HG02763 (cell line): ENCODE measurements around the gene BATF.

ENCODE experiments used
- ATAC-seq: cut with Tn5 transposase; IDR thresholded peaks from one replicate; pipeline ENCODE4 v1.9.1; 2021; ENCODE audit warnings: mild to moderate bottlenecking, moderate library complexity; ENCODE audit not compliant: unreplicated experiment

The BATF gene

GRCh38 chr14:75559451-75560222, 37.4 kb downstream of the BATF start:
- ATAC-seq, result no peak

- ATAC-seq, result no peak
Observed at GRCh38 chr14:75561013-75561432, 38.8 kb downstream of the BATF start.

DNA sequence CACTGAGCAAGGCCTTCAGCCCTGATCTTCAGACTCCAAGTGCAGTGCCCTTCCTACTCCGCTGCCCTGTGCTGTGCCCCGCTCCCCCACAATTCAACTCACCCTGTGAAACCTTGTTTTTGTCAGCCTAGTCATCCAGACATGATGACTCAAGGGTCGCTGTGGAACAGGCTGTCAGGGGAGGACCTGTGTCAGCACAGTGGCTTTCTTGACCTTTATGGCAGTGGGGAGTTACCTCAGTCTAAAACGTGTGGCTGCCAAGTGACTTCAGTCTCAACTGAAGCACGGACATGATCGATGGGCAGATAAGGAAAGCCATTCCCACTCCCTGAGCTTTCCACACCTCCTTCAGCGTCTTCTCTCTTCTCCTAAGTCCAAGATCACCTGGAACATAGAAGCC, 39.8 kb downstream of the BATF start:
- no peak for ATAC-seq

DNA sequence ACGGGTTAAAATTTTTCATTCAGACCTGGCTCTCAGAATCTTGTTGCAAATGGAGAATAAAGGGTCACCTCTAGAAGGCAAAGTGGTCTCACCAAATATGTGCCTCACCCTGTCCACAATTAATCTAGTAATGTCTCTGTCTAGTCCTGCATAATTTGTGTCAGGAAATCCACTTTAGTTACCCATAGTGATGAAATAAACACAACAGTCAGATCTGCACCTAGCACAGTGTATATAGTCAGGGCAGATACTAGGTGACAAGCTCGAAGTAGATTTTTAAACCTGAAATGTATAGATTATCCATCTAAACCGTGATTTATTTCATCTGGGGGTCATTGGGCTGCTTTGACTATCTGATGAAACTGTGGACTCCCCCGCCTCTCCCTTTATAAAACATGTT, 40.2 kb downstream of the BATF start:
- ATAC-seq, result no peak

DNA sequence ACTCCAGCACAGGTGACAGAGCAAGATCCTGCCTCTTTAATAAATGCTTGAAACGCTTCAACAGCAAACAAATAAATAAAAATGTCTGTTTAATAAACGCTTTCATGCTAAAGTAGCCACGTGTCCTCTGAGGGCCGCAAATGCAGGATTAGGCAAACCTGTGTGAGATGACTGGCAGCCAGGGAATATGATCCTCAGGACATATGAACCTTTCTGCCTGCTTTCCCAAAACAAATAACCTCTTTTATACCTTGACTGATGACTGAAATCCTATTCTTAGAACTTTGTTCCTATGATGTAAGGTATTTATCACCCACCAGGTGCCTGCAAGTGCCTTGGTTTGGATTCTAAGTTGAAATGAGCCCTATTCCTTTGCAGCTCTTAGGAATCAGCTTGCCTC, 41.7 kb downstream of the BATF start:
- ATAC-seq, result no peak

DNA sequence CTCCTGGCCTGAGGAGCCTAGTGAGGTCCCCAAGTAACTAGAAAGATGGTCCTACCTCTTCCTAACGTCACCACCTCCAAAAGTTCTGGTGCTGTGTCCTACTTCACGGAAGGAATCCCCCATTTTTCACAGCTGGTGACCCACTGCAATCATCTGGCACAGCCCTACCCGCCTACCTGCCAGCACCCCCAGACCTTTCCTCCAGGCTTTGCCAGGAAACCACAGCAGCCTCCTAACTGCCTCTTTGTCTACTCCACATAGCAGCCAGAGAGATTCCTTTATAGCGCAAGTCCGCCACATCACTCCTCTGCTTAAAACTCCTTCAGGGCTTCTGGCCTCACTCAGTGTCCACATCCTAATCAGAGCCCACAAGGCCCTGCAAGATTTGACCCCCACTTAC, 42.8 kb downstream of the BATF start:
- ATAC-seq, result no peak

DNA sequence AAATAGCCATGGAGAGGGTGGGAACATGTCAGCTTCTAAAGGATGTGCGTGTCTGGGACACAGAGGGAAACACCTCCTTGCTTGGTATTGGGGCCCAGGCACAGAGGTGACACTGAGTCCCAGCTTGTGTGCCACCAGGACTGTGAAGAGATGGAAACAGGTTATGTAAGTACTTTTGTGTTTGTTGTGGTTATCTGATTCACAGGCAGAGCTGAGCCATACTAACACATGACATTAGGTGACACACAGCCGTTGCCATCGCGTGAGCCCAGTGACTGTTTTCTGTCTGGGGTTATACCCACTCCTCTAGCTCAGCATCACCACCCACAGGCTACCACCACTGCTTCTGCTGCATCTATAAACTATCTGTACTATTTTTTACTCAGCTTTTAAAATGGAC, 44.1 kb downstream of the BATF start:
- no peak for ATAC-seq

GRCh38 chr14:75566752-75567151, 44.5 kb downstream of the BATF start:
- ATAC-seq, result no peak

- ATAC-seq, result no peak
Observed at GRCh38 chr14:75568140-75568539, 45.9 kb downstream of the BATF start.

GRCh38 chr14:75568791-75569190, 46.5 kb downstream of the BATF start:
- ATAC-seq, result no peak

DNA sequence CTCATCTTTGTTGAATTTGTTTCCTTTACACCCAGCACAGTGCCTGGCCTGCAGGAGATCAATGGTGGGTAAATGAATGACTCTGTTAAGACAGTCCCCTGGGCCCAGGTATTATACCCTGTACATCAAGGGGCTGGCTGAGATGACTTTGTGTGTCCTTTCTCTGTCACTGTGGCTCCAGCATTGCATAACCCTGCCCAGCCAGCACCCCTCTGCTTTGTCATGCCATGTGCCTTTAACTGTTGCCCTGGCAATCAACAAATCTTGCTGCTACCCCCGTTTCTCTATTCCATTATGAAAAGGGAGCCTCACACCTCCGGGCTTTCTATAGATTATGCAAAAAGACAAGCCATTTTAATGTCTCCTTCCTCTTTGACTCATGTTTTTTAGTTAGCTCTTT, 48.5 kb downstream of the BATF start:
- no peak for ATAC-seq

DNA sequence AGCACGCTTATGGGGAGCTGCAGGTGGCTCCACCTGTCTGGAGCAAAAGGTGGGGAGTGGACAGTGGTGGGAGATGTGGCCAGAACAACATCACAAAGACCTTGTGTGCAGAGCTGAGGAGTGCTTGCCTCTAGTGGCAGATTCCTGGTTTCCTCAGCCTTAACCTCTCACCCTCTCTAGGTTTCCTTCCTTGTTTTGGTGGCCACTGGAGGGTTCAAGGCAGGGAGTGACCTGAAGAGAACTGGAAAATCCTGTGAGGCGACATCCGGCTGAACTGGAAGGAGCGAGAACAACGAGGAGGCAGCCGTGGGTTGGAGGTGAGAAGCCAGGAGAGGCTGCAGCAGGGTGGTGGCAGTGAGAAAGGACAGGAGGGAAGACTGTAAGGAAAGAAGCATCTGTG, 49.8 kb downstream of the BATF start:
- no peak for ATAC-seq

- ATAC-seq, result no peak
Observed at GRCh38 chr14:75577090-75577489, 54.8 kb downstream of the BATF start.

DNA sequence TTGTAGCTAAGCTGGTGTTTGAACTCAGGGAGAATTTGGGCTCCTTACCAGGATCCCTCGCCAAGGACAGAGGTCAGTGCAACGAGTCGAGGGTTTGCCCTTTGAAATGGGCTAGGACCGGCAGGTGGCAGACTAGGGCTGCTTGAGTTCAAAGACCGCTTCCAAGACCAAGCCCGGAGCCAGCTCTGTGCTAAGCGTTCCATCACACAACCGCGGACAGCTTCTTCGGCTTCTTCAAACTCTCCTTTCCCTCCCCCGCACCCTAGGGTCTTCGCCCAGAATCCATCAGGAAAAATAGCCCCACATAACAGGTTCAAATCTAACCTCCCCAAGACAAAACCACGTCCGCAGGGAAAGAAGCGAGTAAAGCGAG, 55.4 kb downstream of the BATF start:
- ATAC-seq, result peak; percentile 73

DNA sequence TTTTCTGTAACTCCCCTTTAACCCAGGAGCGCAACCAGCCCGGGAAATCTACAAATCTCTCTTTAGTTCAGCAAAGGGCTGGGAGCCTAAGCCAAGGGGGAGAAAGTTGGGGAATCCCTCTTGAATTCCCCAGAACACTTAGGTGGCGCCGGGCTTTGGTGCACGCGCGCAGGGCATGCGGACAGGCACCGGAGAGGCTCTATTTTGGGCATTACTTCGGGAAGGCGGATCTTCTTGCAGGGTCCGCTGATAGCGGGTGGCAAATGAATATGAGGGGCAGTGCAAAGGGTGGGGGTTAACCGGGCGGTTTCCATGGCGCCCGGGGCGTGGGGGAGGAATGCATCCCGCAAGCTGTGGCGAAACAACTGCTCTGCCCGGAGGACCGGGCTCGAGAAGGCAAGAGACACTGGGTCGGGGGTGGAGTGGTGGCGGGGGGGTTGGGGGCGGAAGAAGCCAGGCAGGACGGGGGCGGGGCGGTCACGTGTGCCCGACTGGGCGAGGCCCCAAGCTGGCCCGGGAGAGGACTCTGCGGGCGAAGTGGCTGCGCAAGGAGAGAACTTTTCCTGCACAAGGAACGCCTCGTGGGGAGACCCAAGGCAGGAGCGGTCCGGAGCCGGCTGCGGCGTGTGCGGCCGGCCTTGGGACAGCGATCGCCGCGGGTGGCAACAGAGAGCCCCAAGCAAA, 56.0 kb downstream of the BATF start, which contains the start of gene FLVCR2:
TSS of gene FLVCR2 (plus strand) at position 519 of the 684 bp plus-strand sequence. CDS start 353 bp downstream, outside the sequence.
- no peak for ATAC-seq

DNA sequence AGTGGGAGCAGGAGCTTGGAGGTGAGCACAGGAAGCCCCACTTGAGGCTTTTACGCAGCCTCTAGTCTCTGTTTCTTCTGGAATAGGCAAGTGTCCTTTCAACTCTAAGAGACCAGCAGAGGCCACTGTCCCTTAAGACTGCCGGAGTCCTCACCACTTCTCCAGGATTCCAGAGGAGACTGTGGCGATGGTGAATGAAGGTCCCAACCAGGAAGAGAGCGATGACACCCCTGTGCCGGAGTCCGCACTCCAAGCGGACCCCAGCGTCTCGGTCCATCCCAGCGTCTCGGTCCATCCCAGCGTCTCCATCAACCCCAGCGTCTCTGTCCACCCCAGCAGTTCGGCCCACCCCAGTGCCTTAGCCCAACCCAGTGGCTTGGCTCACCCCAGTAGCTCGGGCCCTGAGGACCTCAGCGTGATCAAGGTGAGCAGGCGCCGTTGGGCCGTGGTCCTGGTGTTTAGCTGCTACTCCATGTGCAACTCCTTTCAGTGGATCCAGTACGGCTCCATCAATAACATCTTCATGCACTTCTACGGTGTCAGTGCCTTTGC, 56.6 kb downstream of the BATF start:
- no peak for ATAC-seq

GRCh38 chr14:75579338-75579864, 57.1 kb downstream of the BATF start:
- no peak for ATAC-seq

DNA sequence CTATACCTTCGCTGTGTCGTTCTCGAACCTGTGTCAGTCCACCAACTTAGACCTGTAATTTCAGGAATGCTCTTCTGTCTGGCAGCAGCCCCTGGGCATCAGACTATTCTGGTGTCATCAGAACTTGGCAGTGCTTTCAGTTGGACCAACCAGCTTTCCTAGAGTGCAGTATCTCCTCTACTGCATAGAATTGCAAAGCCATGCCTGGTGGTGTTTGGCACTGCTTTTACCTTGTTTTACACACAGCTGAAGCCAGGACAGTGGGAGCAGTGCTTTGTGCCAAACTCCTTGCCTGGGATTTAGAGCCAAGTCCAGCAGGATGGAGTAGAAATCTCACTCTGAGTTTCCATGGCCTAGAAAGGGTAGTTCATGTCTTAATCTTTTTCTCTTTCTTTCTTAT, 57.6 kb downstream of the BATF start:
- ATAC-seq, result no peak

- no peak for ATAC-seq
Observed at GRCh38 chr14:75587388-75587787, 65.1 kb downstream of the BATF start.

GRCh38 chr14:75589931-75590330, 67.7 kb downstream of the BATF start:
- ATAC-seq, result no peak

DNA sequence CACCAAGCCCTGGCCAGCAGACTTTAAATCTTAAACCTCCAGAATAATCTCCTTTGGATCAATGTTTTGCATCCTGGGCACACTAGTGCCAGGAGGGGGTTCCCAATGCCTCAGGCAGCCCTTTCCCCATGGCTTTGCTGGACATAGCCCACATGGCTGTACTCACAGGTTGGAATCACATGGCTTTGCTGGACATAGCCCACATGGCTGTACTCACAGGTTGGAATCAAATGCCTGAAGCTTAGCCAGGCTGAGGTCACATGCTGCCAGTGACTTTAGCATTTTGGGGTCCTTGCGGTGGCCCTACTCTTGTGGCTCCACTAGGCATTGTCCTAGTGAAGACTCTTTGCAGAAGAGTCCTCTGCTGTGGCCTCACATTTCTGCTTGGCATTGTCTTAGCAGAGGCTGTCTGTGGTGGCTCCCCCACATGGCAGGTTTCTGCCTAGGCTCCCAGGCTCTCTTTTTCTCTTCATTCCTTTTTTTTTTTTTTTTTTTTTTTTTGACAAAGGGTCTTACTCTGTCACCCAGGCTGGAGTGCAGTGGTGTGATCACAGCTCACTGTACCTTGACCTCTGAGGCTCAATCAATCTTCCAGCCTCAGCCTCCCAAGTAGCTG, 69.2 kb downstream of the BATF start:
- no peak for ATAC-seq
